Ovary (tissue), 9 donors: ENCODE data around the gene TRPV4. TPM values are rescaled to one million over a fixed set of nuclear protein-coding genes. Genes with fewer than 3 reads are reported as not detected.

ENCODE experiments used
- DNase-seq, 5 donors: peaks; one replicate each; pipeline ENCODE4 v3.0.0-alpha.2; 2019 to 2020
- H3K27ac ChIP-seq, 2 donors: fragments of 200-600 bp; one replicate each; pipeline versions ENCODE4 v1.5.1 to v1.8.0; 2019 to 2022
- H3K27me3 ChIP-seq: fragments of 200-600 bp; one replicate; pipeline ENCODE4 v1.8.0; 2022
- H3K36me3 ChIP-seq: fragments of 200-600 bp; sonication (generic); one replicate; pipeline ENCODE4 v1.5.1; 2019
- H3K4me1 ChIP-seq: one replicate; pipeline ENCODE4 v1.8.1; 2013; ENCODE audit warnings: mild to moderate bottlenecking, moderate library complexity; ENCODE audit not compliant: insufficient read depth
- H3K4me3 ChIP-seq: fragments of 200-600 bp; sonication (generic); one replicate; pipeline ENCODE4 v1.5.1; 2017
- H3K9me3 ChIP-seq, 2 donors: fragments of 200-600 bp in 1 of 2; sonication (generic) in 1 of 2; one replicate each; pipeline versions ENCODE4 v1.5.1 to v1.8.1; 2013 to 2019; ENCODE audit warnings: mild to moderate bottlenecking in 1 of 2, moderate library complexity in 1 of 2
- EP300 ChIP-seq: sonication (generic); formaldehyde crosslinking; IDR thresholded peaks from one replicate; pipeline ENCODE4 v1.6.1; 2017; ENCODE audit warnings: antibody characterized with exemption
- POLR2A ChIP-seq: fragments of 450-650 bp; IDR thresholded peaks from one replicate; pipeline ENCODE4 v1.6.1; 2017; ENCODE audit warnings: antibody characterized with exemption, mild to moderate bottlenecking, moderate library complexity
- whole genome bisulfite sequencing, 3 donors: extraction: QIAGEN DNeasy Blood & Tissue Kit in 1 of 3; methylation state at CpG; one replicate each; pipeline versions ENCODE4 v1.1.5 to v1.1.7; 2013 to 2017; 5-methylcytosine and 5-hydroxymethylcytosine counted together
- intact Hi-C, 4 donors: fragments of 100-400 bp; cut with DNase I; formaldehyde crosslinking; loops; one replicate each; pipeline versions ENCODE4 v1.11.0 to v1.15.1; 2022 to 2023
- polyA plus RNA-seq, 2 donors: library from polyadenylated mRNA; stranded (reverse); fragments of 200-250 nt in 1 of 2; fragments of 350-450 nt in 1 of 2; fragmentation: Illumina TruSeq in 1 of 2; extraction: RNeasy Lipid Tissue Mini Kit (QIAGEN cat#74804) in 1 of 2; gene quantifications; one replicate each; pipeline ENCODE4 v1.2.3, GENCODE V29; 2013 to 2014
- total RNA-seq, 7 donors: library from RNA; depleted of rRNA in 2 of 7; stranded (reverse); fragments of >200 nt in 2 of 7; fragmentation: NEBNext Ultra II Directional in 3 of 7; extraction: Animal tissue kit (Norgen Biotek cat#: 25700) in 3 of 7; gene quantifications; one replicate each; pipeline versions ENCODE4 v1.1.0 to v1.2.4, GENCODE V29; 2016 to 2023
- TF ChIP-seq, protein P1 (sequence below), 3 donors: fragments of 450-650 bp in 2 of 3; fragments of 200-600 bp in 1 of 3; IDR thresholded peaks; one replicate each; pipeline versions ENCODE4 v1.5.1 to v1.8.0; 2016 to 2022; ENCODE audit warnings: antibody characterized with exemption in 3 of 3, mild to moderate bottlenecking in 1 of 3
- donor health status: DM: no; HTN: no; CAD: no; lungs with moderate emphysema.
- donor health status: DM: no; HTN: no; CAD: no.
- donor health status: Bipolar disorder and iron deficiency.
- donor health status: DM: yes; HTN: yes; CAD: no.
- donor health status: DM: no; HTN: no; CAD: no.
- donor health status: DM: yes; HTN: yes; CAD: no.

TRPV4 gene
- total and polyA plus RNA-seq, 9 donors, result 0.12 to 2.4 (median 0.49) TPM; not detected in 1

GRCh38 chr12:109818905-109819500, 14.2 kb downstream of the TRPV4 start:
- Histone ChIP-seq H3K9me3 (no peaks in the 10 kb centered on the region), H3K4me1 (no peaks in the 10 kb centered on the region), H3K27me3 (no peaks in the 10 kb centered on the region), H3K27ac (no peak overlapping the region), H3K36me3 (no peaks in the 10 kb centered on the region), H3K4me3 (no peak overlapping the region)
- WGBS, 3 donors, result 31 to 45% (median 41%) methylated on average over 10 of the region's 10 CpGs
- no peak for TF ChIP-seq POLR2A
- intact Hi-C loops, result no loop called here
- DNase-seq, result no peak

- Histone ChIP-seq H3K9me3 (no peaks in the 10 kb centered on the region), H3K36me3 (no peaks in the 10 kb centered on the region), H3K27me3 (no peaks in the 10 kb centered on the region), H3K4me3 (no peak overlapping the region), H3K4me1 (no peaks in the 10 kb centered on the region), H3K27ac (no peak overlapping the region)
- intact Hi-C loops, result no loop called here
- 88 to 96% (median 96%) methylated on average over 9 of the region's 9 CpGs for WGBS, 3 donors
- DNase-seq, result no peak
- TF ChIP-seq EP300 (no peak), POLR2A (no peak)
- TF ChIP-seq, protein P1, sequence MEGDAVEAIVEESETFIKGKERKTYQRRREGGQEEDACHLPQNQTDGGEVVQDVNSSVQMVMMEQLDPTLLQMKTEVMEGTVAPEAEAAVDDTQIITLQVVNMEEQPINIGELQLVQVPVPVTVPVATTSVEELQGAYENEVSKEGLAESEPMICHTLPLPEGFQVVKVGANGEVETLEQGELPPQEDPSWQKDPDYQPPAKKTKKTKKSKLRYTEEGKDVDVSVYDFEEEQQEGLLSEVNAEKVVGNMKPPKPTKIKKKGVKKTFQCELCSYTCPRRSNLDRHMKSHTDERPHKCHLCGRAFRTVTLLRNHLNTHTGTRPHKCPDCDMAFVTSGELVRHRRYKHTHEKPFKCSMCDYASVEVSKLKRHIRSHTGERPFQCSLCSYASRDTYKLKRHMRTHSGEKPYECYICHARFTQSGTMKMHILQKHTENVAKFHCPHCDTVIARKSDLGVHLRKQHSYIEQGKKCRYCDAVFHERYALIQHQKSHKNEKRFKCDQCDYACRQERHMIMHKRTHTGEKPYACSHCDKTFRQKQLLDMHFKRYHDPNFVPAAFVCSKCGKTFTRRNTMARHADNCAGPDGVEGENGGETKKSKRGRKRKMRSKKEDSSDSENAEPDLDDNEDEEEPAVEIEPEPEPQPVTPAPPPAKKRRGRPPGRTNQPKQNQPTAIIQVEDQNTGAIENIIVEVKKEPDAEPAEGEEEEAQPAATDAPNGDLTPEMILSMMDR (IDR thresholded peaks at IDR 0.05), result no peak
Measured at GRCh38 chr12:109818253-109818652, 14.9 kb downstream of the TRPV4 start.

GRCh38 chr12:109817627-109818231, 15.5 kb downstream of the TRPV4 start:
- no peaks in the 10 kb centered on the region for H3K4me1 ChIP-seq
- no peaks in the 10 kb centered on the region for H3K9me3 ChIP-seq
- H3K27ac ChIP-seq, result no peak overlapping the region
- intact Hi-C loops, result no loop called here
- no peak for DNase-seq
- H3K27me3 ChIP-seq, result no peaks in the 10 kb centered on the region
- no peaks in the 10 kb centered on the region for H3K36me3 ChIP-seq
- TF ChIP-seq POLR2A, result no peak
- TF ChIP-seq, protein P1 (IDR thresholded peaks at IDR 0.05), result no peak
- no peak for TF ChIP-seq EP300
- WGBS, 3 donors, result 90 to 96% (median 94%) methylated on average over 8 of the region's 8 CpGs
- no peak overlapping the region for H3K4me3 ChIP-seq

DNA sequence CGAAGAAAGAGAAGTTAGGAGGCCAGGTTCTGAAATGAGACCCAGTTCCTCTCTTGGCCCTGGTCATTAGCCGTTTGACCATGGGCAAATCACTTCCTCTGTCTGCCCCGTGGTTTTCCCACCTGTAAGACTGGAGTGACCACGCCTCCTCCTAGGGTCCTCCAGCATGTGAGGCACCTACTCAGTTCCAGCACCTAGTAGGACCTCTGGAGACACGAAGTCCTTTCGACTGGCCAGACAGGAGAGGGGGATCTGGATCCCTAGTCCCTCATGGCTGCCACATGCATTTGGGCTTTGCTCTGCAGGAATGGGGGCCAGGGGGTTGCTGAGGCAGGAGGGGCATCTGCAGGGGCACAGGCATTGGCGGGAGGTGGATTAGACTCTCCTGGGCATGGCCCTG, 16.3 kb downstream of the TRPV4 start:
- intact Hi-C loops, result no loop called here
- H3K9me3 ChIP-seq, result no peaks in the 10 kb centered on the region
- TF ChIP-seq, protein P1 (IDR thresholded peaks at IDR 0.05), result no peak
- TF ChIP-seq POLR2A, result no peak
- TF ChIP-seq EP300, result no peak
- no peak for DNase-seq
- H3K27ac ChIP-seq, result no peak overlapping the region
- H3K27me3 ChIP-seq, result no peaks in the 10 kb centered on the region
- H3K4me3 ChIP-seq, result no peak overlapping the region
- H3K36me3 ChIP-seq, result no peaks in the 10 kb centered on the region
- WGBS, 3 donors, result 86 to 92% (median 89%) methylated on average over 6 to 7 of the region's 7 CpGs
- no peaks in the 10 kb centered on the region for H3K4me1 ChIP-seq
